ENCODE measurements around the gene CTAG1A. TPM values are rescaled to one million over a fixed set of nuclear protein-coding genes. Genes with fewer than 3 reads are reported as not detected.

Gene CTAG1A
- total RNA-seq, 4 donors from 2014 or later, result not detected

GRCh38 chrX:154598656-154599055 lies 13.7 kb downstream of the CTAG1A start:
- no peak overlapping the region for H3K27ac ChIP-seq
- in situ Hi-C loops (cut with MboI; ENCODE audit: low pct_ligation_motif_present in 1 of 4, low pct_unique_long_range_greater_than_20kb in 1 of 4, low sequenced_read_pairs in 3 of 4), result loop anchor here in 2 of 4 donors (25.0 kb wide), 1 partner anchor 239 kb away; the partner anchor contains the start of gene SMIM9 (in 2 of the 2)

GRCh38 chrX:154599531-154599930 lies 14.6 kb downstream of the CTAG1A start:
- intact Hi-C loops (cut with DNase I; ENCODE audit: low total_unique reads) (no loop called here), in situ Hi-C loops (cut with MboI; ENCODE audit: low pct_ligation_motif_present in 1 of 4, low pct_unique_long_range_greater_than_20kb in 1 of 4, low sequenced_read_pairs in 3 of 4) (loop anchor here in 2 of 4 donors (25.0 kb wide), 1 partner anchor 238 kb away; the partner anchor contains the start of gene SMIM9 (in 2 of the 2))
- no peaks in the 10 kb centered on the region for H3K9me3 ChIP-seq
- 88% methylated on average over 14 of the region's 14 CpGs; no CpG with 5 or more reads in 1 of the 2 donors for WGBS, 2 donors (ENCODE audit: low coverage in 1 of 2)
- H3K27ac ChIP-seq, result no peak overlapping the region
- H3K27me3 ChIP-seq, result no peaks in the 10 kb centered on the region
- no peak for DNase-seq
- no peaks in the 10 kb centered on the region for H3K36me3 ChIP-seq
- H3K4me3 ChIP-seq, result no peak overlapping the region
- H3K4me1 ChIP-seq, result no peaks in the 10 kb centered on the region
- TF ChIP-seq CTCF (IDR thresholded peaks at IDR 0.05) (no peak), POLR2A (IDR thresholded peaks at IDR 0.05) (no peak), POLR2AphosphoS5 (IDR thresholded peaks at IDR 0.05) (no peak), EP300 (IDR thresholded peaks at IDR 0.05; ENCODE audit: low read depth) (no peak)

More at GRCh38 chrX:154598656-154599055, 13.7 kb downstream of the CTAG1A start:
- WGBS, 2 donors (ENCODE audit: low coverage in 1 of 2), result 84% methylated on average over 8 of the region's 8 CpGs; no CpG with 5 or more reads in 1 of the 2 donors
- Histone ChIP-seq H3K4me3 (no peak overlapping the region), H3K27me3 (no peaks in the 10 kb centered on the region), H3K4me1 (no peaks in the 10 kb centered on the region), H3K36me3 (no peaks in the 10 kb centered on the region), H3K9me3 (no peaks in the 10 kb centered on the region)
- intact Hi-C loops (cut with DNase I; ENCODE audit: low total_unique reads), result no loop called here
- DNase-seq, result no peak
- TF ChIP-seq EP300 (IDR thresholded peaks at IDR 0.05; ENCODE audit: low read depth), result no peak
- TF ChIP-seq POLR2A (IDR thresholded peaks at IDR 0.05), result no peak
- no peak for TF ChIP-seq CTCF (IDR thresholded peaks at IDR 0.05)
- no peak for TF ChIP-seq POLR2AphosphoS5 (IDR thresholded peaks at IDR 0.05)

GRCh38 chrX:154600759-154601374 lies 15.9 kb downstream of the CTAG1A start:
- in situ Hi-C loops (cut with MboI; ENCODE audit: low pct_ligation_motif_present in 1 of 4, low pct_unique_long_range_greater_than_20kb in 1 of 4, low sequenced_read_pairs in 3 of 4) (no loop called here), intact Hi-C loops (cut with DNase I; ENCODE audit: low total_unique reads) (no loop called here)
- DNase-seq, result no peak
- H3K36me3 ChIP-seq, result no peaks in the 10 kb centered on the region
- no peaks in the 10 kb centered on the region for H3K9me3 ChIP-seq
- no peak for TF ChIP-seq EP300 (IDR thresholded peaks at IDR 0.05; ENCODE audit: low read depth)
- no peak overlapping the region for H3K27ac ChIP-seq
- no peak overlapping the region for H3K4me3 ChIP-seq
- H3K27me3 ChIP-seq, result no peaks in the 10 kb centered on the region
- WGBS, 2 donors (ENCODE audit: low coverage in 1 of 2), result 72% methylated on average over 15 of the region's 15 CpGs; no CpG with 5 or more reads in 1 of the 2 donors
- H3K4me1 ChIP-seq, result no peaks in the 10 kb centered on the region

GRCh38 chrX:154602226-154602625 lies 17.3 kb downstream of the CTAG1A start:
- in situ Hi-C loops (cut with MboI; ENCODE audit: low pct_ligation_motif_present in 1 of 4, low pct_unique_long_range_greater_than_20kb in 1 of 4, low sequenced_read_pairs in 3 of 4), result no loop called here
- no peak for DNase-seq
- Histone ChIP-seq H3K36me3 (no peaks in the 10 kb centered on the region), H3K4me1 (no peaks in the 10 kb centered on the region), H3K4me3 (no peak overlapping the region), H3K9me3 (no peaks in the 10 kb centered on the region), H3K27ac (no peak overlapping the region), H3K27me3 (no peaks in the 10 kb centered on the region)
- TF ChIP-seq CTCF (IDR thresholded peaks at IDR 0.05), result no peak
- no peak for TF ChIP-seq EP300 (IDR thresholded peaks at IDR 0.05; ENCODE audit: low read depth)
- no peak for TF ChIP-seq POLR2AphosphoS5 (IDR thresholded peaks at IDR 0.05)
- TF ChIP-seq POLR2A (IDR thresholded peaks at IDR 0.05), result no peak
- WGBS, 2 donors (ENCODE audit: low coverage in 1 of 2), result 80% methylated on average over 13 of the region's 13 CpGs; no CpG with 5 or more reads in 1 of the 2 donors
- intact Hi-C loops (cut with DNase I; ENCODE audit: low total_unique reads), result no loop called here

All from transverse colon (tissue), 4 donors.